HepG2 (cell line): ENCODE results near the gene FXN. TPM values are rescaled to one million over a fixed set of nuclear protein-coding genes. Genes with fewer than 3 reads are reported as not detected.
A peak's percentile ranks its signal among the peaks of the same experiment; 100 is the strongest.

Experiments used
- ATAC-seq: fragments of 200-7000 bp; cut with Tn5 transposase; 3 replicates; pipeline ENCODE4 v1.9.1; 2020; ENCODE audit warnings: mild to moderate bottlenecking, moderate library complexity
- BruUV-seq: library from RNA; stranded (reverse); fragments of 400-500 nt; replicated peaks from 2 replicates; lab custom pipeline; 2021; lab: Mats Ljungman, UMichigan
- CTCF ChIA-PET: fragments of 300-600 bp; formaldehyde crosslinking; extraction: SDS; loops from one replicate; lab custom pipeline; 2021; ENCODE audit warnings: low total read pairs, inconsistent platforms, low intra/inter-chr PET ratio; lab: Yijun Ruan, JAX
- POLR2A ChIA-PET: fragments of 350-600 bp; sonication (Branson Sonifier 250); formaldehyde crosslinking; loops from one replicate; lab custom pipeline; 2020; ENCODE audit warnings: antibody characterized with exemption, inconsistent platforms; lab: Yijun Ruan, JAX
- DNase-seq: peaks from one replicate; pipeline ENCODE4 v3.0.0-alpha.2; 2015; ENCODE audit warnings: low spot score
- FAIRE-seq: peaks from 3 replicates; lab custom pipeline; 2011; peaks lifted over from hg19 to GRCh38; lab: Jason Lieb, UNC
- H2AFZ ChIP-seq: one replicate; pipeline ENCODE4 v1.6.1; 2011; ENCODE audit warnings: low read length, inconsistent platforms
- H3K27ac ChIP-seq: fragments of 300-600 bp; 3 replicates; pipeline ENCODE4 v1.8.0; 2011; ENCODE audit warnings: mixed run types, mild to moderate bottlenecking, mixed read lengths, low read length, inconsistent platforms; ENCODE audit not compliant: insufficient read depth; ENCODE audit errors: extremely low read length
- H3K27me3 ChIP-seq, 2 experiments: fragments of 200-600 bp in 1 of 2; 2 replicates in 1 of 2; 3 replicates in 1 of 2; pipeline versions ENCODE4 v1.6.0 to v1.8.0; 2011; ENCODE audit warnings: low read length in 2 of 2, mild to moderate bottlenecking in 2 of 2, moderate library complexity in 2 of 2, inconsistent platforms in 1 of 2; ENCODE audit not compliant: insufficient read depth in 2 of 2, control insufficient read depth in 1 of 2
- H3K36me3 ChIP-seq, 2 experiments: fragments of 200-600 bp in 1 of 2; replicated peaks in 1 of 2; 2 replicates in 1 of 2; 3 replicates in 1 of 2; pipeline versions ENCODE4 v1.5.1 to v1.8.0; 2011; ENCODE audit warnings: low read length in 2 of 2, inconsistent platforms in 1 of 2; ENCODE audit not compliant: insufficient read depth in 2 of 2, control insufficient read depth in 1 of 2
- H3K4me1 ChIP-seq: 2 replicates; pipeline ENCODE4 v1.5.1; 2012; ENCODE audit warnings: low read length, inconsistent platforms; ENCODE audit not compliant: insufficient read depth
- H3K4me2 ChIP-seq: 2 replicates; pipeline ENCODE4 v1.6.0; 2011; ENCODE audit warnings: low read depth, low read length, inconsistent platforms
- H3K4me3 ChIP-seq, 3 experiments: fragments of 200-600 bp in 1 of 3; sonication (generic), shearing (Covaris generic) in 1 of 3; replicated peaks in 1 of 3; 2 replicates each; pipeline ENCODE4 v1.5.1; 2011 to 2016; ENCODE audit warnings: low read length in 3 of 3, inconsistent platforms in 2 of 3, low read depth in 2 of 3, mild to moderate bottlenecking in 2 of 3, control low read depth in 1 of 3, mixed read lengths in 1 of 3; ENCODE audit not compliant: insufficient read depth in 1 of 3
- H3K79me2 ChIP-seq: one replicate; pipeline ENCODE4 v1.6.1; 2011; ENCODE audit warnings: low read length, inconsistent platforms; ENCODE audit not compliant: insufficient read depth
- H3K9ac ChIP-seq: 2 replicates; pipeline ENCODE4 v1.6.0; 2011; ENCODE audit warnings: mild to moderate bottlenecking, low read depth, low read length, inconsistent platforms; ENCODE audit not compliant: insufficient read depth
- H3K9me3 ChIP-seq: 2 replicates; pipeline ENCODE4 v1.5.1; 2012; ENCODE audit warnings: mild to moderate bottlenecking, low read length
- H4K20me1 ChIP-seq: 2 replicates; pipeline ENCODE4 v1.6.0; 2011; ENCODE audit warnings: inconsistent platforms, mild to moderate bottlenecking, low read length, moderate library complexity; ENCODE audit not compliant: insufficient read depth
- LCORL ChIP-seq, 2 experiments: fragments of 450-650 bp in 1 of 2; sonication (generic) in 1 of 2; formaldehyde crosslinking in 1 of 2; IDR thresholded peaks; 2 replicates each; pipeline versions ENCODE4 v1.5.0 to v1.6.1; 2017 to 2020; ENCODE audit warnings: antibody characterized with exemption in 1 of 2, missing genetic modification reagents in 1 of 2
- MZF1 ChIP-seq: sonication (generic); formaldehyde crosslinking; IDR thresholded peaks from 2 replicates; pipeline ENCODE4 v1.8.1; 2023; ENCODE audit warnings: mild to moderate bottlenecking, missing genetic modification reagents, borderline replicate concordance
- PAXIP1 ChIP-seq: sonication (generic); formaldehyde crosslinking; conservative IDR thresholded peaks from 2 replicates; pipeline ENCODE4 v1.4.0; 2020; ENCODE audit warnings: mild to moderate bottlenecking, missing genetic modification reagents, moderate library complexity
- PHF21A ChIP-seq: sonication (generic); formaldehyde crosslinking; IDR thresholded peaks from 2 replicates; pipeline ENCODE4 v1.5.0; 2020; ENCODE audit warnings: mild to moderate bottlenecking, missing genetic modification reagents
- PHF8 ChIP-seq: sonication (generic); formaldehyde crosslinking; IDR thresholded peaks from 2 replicates; pipeline ENCODE4 v1.5.0; 2020; ENCODE audit warnings: missing genetic modification reagents
- SIN3B ChIP-seq: fragments of 150-350 bp; IDR thresholded peaks from 2 replicates; pipeline ENCODE4 v1.6.1; 2014; ENCODE audit warnings: low read length
- SIX1 ChIP-seq: sonication (generic); formaldehyde crosslinking; IDR thresholded peaks from 2 replicates; pipeline ENCODE4 v1.4.0; 2020; ENCODE audit warnings: missing genetic modification reagents, borderline replicate concordance
- SOX6 ChIP-seq, 2 experiments: fragments of 450-650 bp in 1 of 2; sonication (generic) in 1 of 2; formaldehyde crosslinking in 1 of 2; IDR thresholded peaks; 2 replicates each; pipeline versions ENCODE4 v1.4.0 to v1.6.1; 2017 to 2020; ENCODE audit warnings: antibody characterized with exemption in 1 of 2, mild to moderate bottlenecking in 1 of 2, missing genetic modification reagents in 1 of 2
- TCF7 ChIP-seq: sonication (generic); IDR thresholded peaks from 2 replicates; pipeline ENCODE4 v1.6.1; 2016; ENCODE audit warnings: antibody characterized with exemption, low read depth
- ZBTB38 ChIP-seq: sonication (generic); formaldehyde crosslinking; IDR thresholded peaks from 2 replicates; pipeline ENCODE4 v1.5.1; 2020; ENCODE audit warnings: mild to moderate bottlenecking, missing genetic modification reagents
- ZFX ChIP-seq: sonication (generic); formaldehyde crosslinking; IDR thresholded peaks from 2 replicates; pipeline ENCODE4 v1.4.0; 2020; ENCODE audit warnings: mild to moderate bottlenecking, low read depth, missing genetic modification reagents, moderate library complexity
- ZMYM3 ChIP-seq: sonication (generic); formaldehyde crosslinking; IDR thresholded peaks from 2 replicates; pipeline ENCODE4 v1.5.1; 2020; ENCODE audit warnings: mild to moderate bottlenecking, missing genetic modification reagents
- ZNF367 ChIP-seq: sonication (generic); formaldehyde crosslinking; IDR thresholded peaks from 2 replicates; pipeline ENCODE4 v1.4.0; 2020; ENCODE audit warnings: missing genetic modification reagents, borderline replicate concordance
- ZNF672 ChIP-seq: sonication (generic); formaldehyde crosslinking; IDR thresholded peaks from 2 replicates; pipeline ENCODE4 v1.8.1; 2022; ENCODE audit warnings: missing genetic modification reagents
- ZNF674 ChIP-seq: sonication (generic); formaldehyde crosslinking; IDR thresholded peaks from 2 replicates; pipeline ENCODE4 v1.5.0; 2020; ENCODE audit warnings: low read depth, mild to moderate bottlenecking, missing genetic modification reagents
- ZNF724P ChIP-seq: sonication (generic); formaldehyde crosslinking; IDR thresholded peaks from 2 replicates; pipeline ENCODE4 v1.8.0; 2022; ENCODE audit warnings: missing genetic modification reagents, borderline replicate concordance
- ZNF883 ChIP-seq: sonication (generic); formaldehyde crosslinking; IDR thresholded peaks from 2 replicates; pipeline ENCODE4 v1.5.1; 2020; ENCODE audit warnings: mild to moderate bottlenecking, missing genetic modification reagents; ENCODE audit errors: not compliant biosample characterization
- WGBS: methylation state at CpG from one replicate; pipeline ENCODE4 v1.1.6; 2017; ENCODE audit warnings: low lambda C conversion rate; 5-methylcytosine and 5-hydroxymethylcytosine counted together
- in situ Hi-C: cut with HindIII; loops from 2 replicates; pipeline ENCODE4 v1.10.0; 2017; ENCODE audit warnings: low pct_unique_long_range_greater_than_20kb; ENCODE audit not compliant: extremely low pct_ligation_motif_present
- intact Hi-C: fragments of 100-400 bp; cut with micrococcal nuclease; formaldehyde crosslinking; loops from one replicate; pipeline ENCODE4 v1.10.0; 2022; ENCODE audit not compliant: unreplicated experiment
- polyA plus RNA-seq, 8 experiments: library from polyadenylated mRNA; depleted of rRNA in 3 of 8; stranded (reverse) in 7 of 8; unstranded in 1 of 8; fragments of >200 nt; fragmentation: Illumina TruSeq in 4 of 8; extraction: Trizol in 4 of 8; gene quantifications; 2 replicates each; pipeline versions ENCODE4 v1.2.1 to v1.2.3, GENCODE V29; 2011 to 2016; ENCODE audit warnings: low read depth in 4 of 8, missing spikeins in 1 of 8, mixed read lengths in 1 of 8; ENCODE audit not compliant: insufficient read depth in 1 of 8
- total RNA-seq, 5 experiments: library from RNA; depleted of rRNA; stranded (reverse); fragments of >200 nt; fragmentation: Illumina TruSeq; extraction: Trizol; gene quantifications; 2 replicates each; pipeline ENCODE4 v1.2.3, GENCODE V29; 2016; ENCODE audit warnings: low read depth in 1 of 5
- TF ChIP-seq, protein P1 (sequence below): IDR thresholded peaks from 2 replicates; pipeline ENCODE4 v1.4.0; 2020; ENCODE audit warnings: mild to moderate bottlenecking, missing genetic modification reagents

Gene FXN
- total and polyA plus RNA-seq, 2 of the 13 experiments (the other 11 are each of a cell fraction or from before 2014, with no cell fraction given): 24.1 to 26.0 TPM

- Histone ChIP-seq H3K9ac (peak overlapping the region; percentile 82), H3K9me3 (no peaks in the 10 kb centered on the region), H3K4me3 (peak overlapping the region; percentile 72 to 86 (median 82)), H2AFZ (no peak overlapping the region), H3K79me2 (peaks cover 56% of the 10 kb centered on the region), H3K27me3 (no peaks in the 10 kb centered on the region), H3K4me2 (peak overlapping the region; percentile 89), H3K36me3 (peaks cover 0 to 15% of the 10 kb centered on the region in 2 experiments; a peak in 3 of 5 replicates), H3K4me1 (peaks cover 32% of the 10 kb centered on the region), H4K20me1 (no peaks in the 10 kb centered on the region; the same call in 1 of the 2 replicates), H3K27ac (peak overlapping the region; percentile 86)
- ATAC-seq: peak; percentile 49
- POLR2A ChIA-PET: interaction anchor here (0.9 to 1.4 kb wide), 5 partner anchors 68 to 154 kb away, joined by 4 to 5 read pairs (median 4); no protein-coding TSS in a partner anchor
- CTCF ChIA-PET: no interaction called here
- in situ Hi-C loops (no loop called here), intact Hi-C loops (no loop called here)
- DNase-seq: peak; percentile 51
- WGBS: 2% methylated on average over 10 of the region's 10 CpGs
- FAIRE-seq: peak; percentile 70
- BruUV-seq: no TSS peak
- TF ChIP-seq SOX6 (IDR thresholded peaks at IDR 0.05) (no peak), SOX6 (CRISPR knock-in tag; IDR thresholded peaks at IDR 0.05) (peak; percentile 28), ZNF883 (CRISPR knock-in tag) (no peak), ZNF672 (CRISPR knock-in tag) (no peak), ZNF674 (CRISPR knock-in tag) (no peak), MZF1 (CRISPR knock-in tag) (no peak), TCF7 (peak; percentile 21; the same call in 1 of the 2 replicates), SIX1 (CRISPR knock-in tag) (no peak), ZNF367 (CRISPR knock-in tag) (no peak), ZFX (CRISPR knock-in tag) (peak; percentile 52), LCORL (IDR thresholded peaks at IDR 0.05) (no peak), LCORL (CRISPR knock-in tag; IDR thresholded peaks at IDR 0.05) (peak; percentile 60; the same call in 1 of the 2 replicates), ZNF724P (0 out of 2 replicates have a peak, but pooled peaks have one; percentile 20), ZBTB38 (CRISPR knock-in tag) (peak; percentile 18; the same call in 1 of the 2 replicates), ZMYM3 (0 out of 2 replicates have a peak, but pooled peaks have one; percentile 22), PAXIP1 (peak; percentile 26; the same call in 1 of the 2 replicates), PHF8 (CRISPR knock-in tag) (peak; percentile 31; the same call in 1 of the 2 replicates), SIN3B (no peak), PHF21A (CRISPR knock-in tag) (0 out of 2 replicates have a peak, but pooled peaks have one; percentile 29)
- TF ChIP-seq, protein P1, sequence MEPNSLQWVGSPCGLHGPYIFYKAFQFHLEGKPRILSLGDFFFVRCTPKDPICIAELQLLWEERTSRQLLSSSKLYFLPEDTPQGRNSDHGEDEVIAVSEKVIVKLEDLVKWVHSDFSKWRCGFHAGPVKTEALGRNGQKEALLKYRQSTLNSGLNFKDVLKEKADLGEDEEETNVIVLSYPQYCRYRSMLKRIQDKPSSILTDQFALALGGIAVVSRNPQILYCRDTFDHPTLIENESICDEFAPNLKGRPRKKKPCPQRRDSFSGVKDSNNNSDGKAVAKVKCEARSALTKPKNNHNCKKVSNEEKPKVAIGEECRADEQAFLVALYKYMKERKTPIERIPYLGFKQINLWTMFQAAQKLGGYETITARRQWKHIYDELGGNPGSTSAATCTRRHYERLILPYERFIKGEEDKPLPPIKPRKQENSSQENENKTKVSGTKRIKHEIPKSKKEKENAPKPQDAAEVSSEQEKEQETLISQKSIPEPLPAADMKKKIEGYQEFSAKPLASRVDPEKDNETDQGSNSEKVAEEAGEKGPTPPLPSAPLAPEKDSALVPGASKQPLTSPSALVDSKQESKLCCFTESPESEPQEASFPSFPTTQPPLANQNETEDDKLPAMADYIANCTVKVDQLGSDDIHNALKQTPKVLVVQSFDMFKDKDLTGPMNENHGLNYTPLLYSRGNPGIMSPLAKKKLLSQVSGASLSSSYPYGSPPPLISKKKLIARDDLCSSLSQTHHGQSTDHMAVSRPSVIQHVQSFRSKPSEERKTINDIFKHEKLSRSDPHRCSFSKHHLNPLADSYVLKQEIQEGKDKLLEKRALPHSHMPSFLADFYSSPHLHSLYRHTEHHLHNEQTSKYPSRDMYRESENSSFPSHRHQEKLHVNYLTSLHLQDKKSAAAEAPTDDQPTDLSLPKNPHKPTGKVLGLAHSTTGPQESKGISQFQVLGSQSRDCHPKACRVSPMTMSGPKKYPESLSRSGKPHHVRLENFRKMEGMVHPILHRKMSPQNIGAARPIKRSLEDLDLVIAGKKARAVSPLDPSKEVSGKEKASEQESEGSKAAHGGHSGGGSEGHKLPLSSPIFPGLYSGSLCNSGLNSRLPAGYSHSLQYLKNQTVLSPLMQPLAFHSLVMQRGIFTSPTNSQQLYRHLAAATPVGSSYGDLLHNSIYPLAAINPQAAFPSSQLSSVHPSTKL (CRISPR knock-in tag): peak; percentile 37; the same call in 1 of the 2 replicates
Observed at GRCh38 chr9:69036799-69037198, 1.2 kb downstream of the FXN start.
